SU-DHL-6 (cell line): Measurements from ENCODE around the gene SERINC5.

Source experiments
- H2AFZ ChIP-seq: fragments of 200-600 bp; sonication (generic); 2 replicates; pipeline ENCODE4 v1.6.1; 2014; ENCODE audit warnings: low read depth, mild to moderate bottlenecking, moderate library complexity, mixed read lengths, antibody characterized with exemption, low read length; ENCODE audit not compliant: severe bottlenecking
- H3F3A ChIP-seq: fragments of 200-600 bp; shearing (Covaris generic); 2 replicates; pipeline ENCODE4 v1.6.0; 2016; ENCODE audit warnings: antibody characterized with exemption, mild to moderate bottlenecking; ENCODE audit not compliant: insufficient read depth
- H3K27ac ChIP-seq: fragments of 200-600 bp; sonication (generic); 2 replicates; pipeline ENCODE4 v1.5.1; 2016; ENCODE audit warnings: low read depth, mild to moderate bottlenecking, low read length, moderate library complexity, mixed read lengths
- H3K27me3 ChIP-seq: fragments of 200-600 bp; sonication (generic), shearing (Covaris generic); 2 replicates; pipeline ENCODE4 v1.6.0; 2014; ENCODE audit warnings: mild to moderate bottlenecking, low read length
- H3K36me3 ChIP-seq: fragments of 200-600 bp; sonication (generic); 2 replicates; pipeline ENCODE4 v1.6.1; 2014; ENCODE audit warnings: mild to moderate bottlenecking, low read length, mixed read lengths
- H3K4me2 ChIP-seq: fragments of 300-600, 200-600 bp; shearing (Covaris generic), sonication (generic); 2 replicates; pipeline ENCODE4 v1.6.0; 2014; ENCODE audit warnings: low read length, low read depth, mild to moderate bottlenecking; ENCODE audit not compliant: poor library complexity, severe bottlenecking
- H3K4me3 ChIP-seq: fragments of 200-600 bp; sonication (generic); 2 replicates; pipeline ENCODE4 v1.5.1; 2014; ENCODE audit warnings: antibody characterized with exemption, low read length, mild to moderate bottlenecking, mixed read lengths; ENCODE audit not compliant: insufficient read depth, poor library complexity, severe bottlenecking
- H3K79me2 ChIP-seq: fragments of 200-600 bp; sonication (generic); 2 replicates; pipeline ENCODE4 v1.6.1; 2014; ENCODE audit warnings: mild to moderate bottlenecking, low read length, moderate library complexity; ENCODE audit not compliant: insufficient read depth
- H3K9ac ChIP-seq: fragments of 200-600 bp; sonication (generic); 2 replicates; pipeline ENCODE4 v1.7.0; 2014; ENCODE audit warnings: mild to moderate bottlenecking, low read length
- H3K9me2 ChIP-seq: fragments of 200-600 bp; sonication (generic); replicated peaks from 2 replicates; pipeline ENCODE4 v1.6.1; 2014; ENCODE audit warnings: low read length; ENCODE audit not compliant: insufficient read depth
- H3K9me3 ChIP-seq: fragments of 200-600 bp; sonication (generic); 2 replicates; pipeline ENCODE4 v1.6.1; 2014; ENCODE audit warnings: low read length, mixed read lengths; ENCODE audit not compliant: insufficient read depth
- H4K20me1 ChIP-seq: fragments of 200-600 bp; sonication (generic); 2 replicates; pipeline ENCODE4 v1.6.1; 2014; ENCODE audit warnings: low read depth, mild to moderate bottlenecking, antibody characterized with exemption, low read length, moderate library complexity, mixed read lengths
- CTCF ChIP-seq: fragments of 200-600 bp; sonication (generic); IDR thresholded peaks from one replicate; pipeline ENCODE4 v1.5.1; 2017; ENCODE audit warnings: antibody characterized with exemption, mild to moderate bottlenecking, low read length, moderate library complexity; ENCODE audit not compliant: insufficient read depth, poor library complexity, severe bottlenecking
- EZH2phosphoT487 ChIP-seq: fragments of 200-600 bp; sonication (generic), shearing (Covaris generic); conservative IDR thresholded peaks from 2 replicates; pipeline ENCODE4 v1.6.1; 2018; ENCODE audit warnings: mild to moderate bottlenecking, antibody characterized with exemption, low read length, moderate library complexity, mixed read lengths

Gene SERINC5

GRCh38 chr5:80239680-80240367, 16.0 kb downstream of the SERINC5 start:
- H3K79me2 ChIP-seq = peaks cover 93% of the 10 kb centered on the region
- H3K27ac ChIP-seq = peak overlapping the region; percentile 95
- H3K9ac ChIP-seq = peak overlapping the region; percentile 53
- H3K4me2 ChIP-seq = peak overlapping the region; percentile 80
- peaks cover 65% of the 10 kb centered on the region for H3F3A ChIP-seq
- TF ChIP-seq CTCF = no peak
- TF ChIP-seq EZH2phosphoT487 = no peak
- H4K20me1 ChIP-seq = no peaks in the 10 kb centered on the region; the same call in 1 of the 2 replicates
- no peak overlapping the region for H2AFZ ChIP-seq
- H3K9me2 ChIP-seq = no peaks in the 10 kb centered on the region
- peaks cover 39% of the 10 kb centered on the region for H3K36me3 ChIP-seq
- H3K9me3 ChIP-seq = peaks cover 9% of the 10 kb centered on the region; the same call in 1 of the 2 replicates
- H3K4me3 ChIP-seq = peak overlapping the region; percentile 31
- no peaks in the 10 kb centered on the region for H3K27me3 ChIP-seq

GRCh38 chr5:80238778-80239679, 16.8 kb downstream of the SERINC5 start:
- peak overlapping the region; percentile 31 for H3K4me3 ChIP-seq
- no peak overlapping the region for H2AFZ ChIP-seq
- H3K27ac ChIP-seq = peak overlapping the region; percentile 95
- peaks cover 73% of the 10 kb centered on the region for H3F3A ChIP-seq
- H3K9me3 ChIP-seq = peaks cover 9% of the 10 kb centered on the region; the same call in 1 of the 2 replicates
- H3K36me3 ChIP-seq = peaks cover 37% of the 10 kb centered on the region
- no peak for TF ChIP-seq EZH2phosphoT487
- TF ChIP-seq CTCF = no peak
- H4K20me1 ChIP-seq = no peaks in the 10 kb centered on the region; the same call in 1 of the 2 replicates
- peak overlapping the region; percentile 80 for H3K4me2 ChIP-seq
- H3K79me2 ChIP-seq = peaks cover 93% of the 10 kb centered on the region
- no peaks in the 10 kb centered on the region for H3K27me3 ChIP-seq
- peak overlapping the region; percentile 53 for H3K9ac ChIP-seq
- no peaks in the 10 kb centered on the region for H3K9me2 ChIP-seq

GRCh38 chr5:80238097-80238496, 17.8 kb downstream of the SERINC5 start:
- Histone ChIP-seq H3F3A (peaks cover 71% of the 10 kb centered on the region), H3K27me3 (no peaks in the 10 kb centered on the region), H2AFZ (no peak overlapping the region), H3K36me3 (peaks cover 30% of the 10 kb centered on the region), H3K27ac (peak overlapping the region; percentile 95), H3K4me3 (peak overlapping the region; percentile 31), H3K4me2 (peak overlapping the region; percentile 80), H3K9me2 (no peaks in the 10 kb centered on the region), H3K9me3 (peaks cover 5% of the 10 kb centered on the region; the same call in 1 of the 2 replicates), H3K79me2 (peaks cover 93% of the 10 kb centered on the region), H4K20me1 (no peaks in the 10 kb centered on the region; the same call in 1 of the 2 replicates), H3K9ac (peak overlapping the region; percentile 53)
- TF ChIP-seq CTCF (no peak), EZH2phosphoT487 (no peak)
